Uterus (tissue), 2 donors: ENCODE results near the gene LRRC4C.

ENCODE experiments used
- CTCF ChIP-seq, 4 experiments: fragments of 200-600 bp in 2 of 4; fragments of 450-650 bp in 2 of 4; sonication (generic) in 2 of 4; IDR thresholded peaks; one replicate each; pipeline ENCODE4 v1.5.1; 2016 to 2019; ENCODE audit warnings: antibody characterized with exemption in 4 of 4, mild to moderate bottlenecking in 2 of 4, moderate library complexity in 1 of 4
- POLR2A ChIP-seq, 2 donors: fragments of 450-650 bp; IDR thresholded peaks; one replicate each; pipeline ENCODE4 v1.6.1; 2016; ENCODE audit warnings: antibody characterized with exemption in 2 of 2, mild to moderate bottlenecking in 1 of 2, moderate library complexity in 1 of 2

- TF ChIP-seq CTCF (IDR thresholded peaks at IDR 0.05) (no peak), POLR2A (IDR thresholded peaks at IDR 0.05) (no peak)
Measured at GRCh38 chr11:41446107-41446506, 13.3 kb downstream of the LRRC4C start.
